GM10266 (cell line): ENCODE results near the gene YOD1.

ENCODE experiments used
- DNase-seq: peaks from one replicate; pipeline ENCODE4 v3.0.0; 2012; ENCODE audit errors: extremely low spot score
- TF ChIP-seq, protein P1 (sequence below): IDR thresholded peaks from 2 replicates; pipeline ENCODE4 v1.5.1; 2012; ENCODE audit warnings: mild to moderate bottlenecking, low read depth; ENCODE audit not compliant: control insufficient read depth, insufficient read depth; ENCODE audit errors: missing control alignments

Gene YOD1

DNA sequence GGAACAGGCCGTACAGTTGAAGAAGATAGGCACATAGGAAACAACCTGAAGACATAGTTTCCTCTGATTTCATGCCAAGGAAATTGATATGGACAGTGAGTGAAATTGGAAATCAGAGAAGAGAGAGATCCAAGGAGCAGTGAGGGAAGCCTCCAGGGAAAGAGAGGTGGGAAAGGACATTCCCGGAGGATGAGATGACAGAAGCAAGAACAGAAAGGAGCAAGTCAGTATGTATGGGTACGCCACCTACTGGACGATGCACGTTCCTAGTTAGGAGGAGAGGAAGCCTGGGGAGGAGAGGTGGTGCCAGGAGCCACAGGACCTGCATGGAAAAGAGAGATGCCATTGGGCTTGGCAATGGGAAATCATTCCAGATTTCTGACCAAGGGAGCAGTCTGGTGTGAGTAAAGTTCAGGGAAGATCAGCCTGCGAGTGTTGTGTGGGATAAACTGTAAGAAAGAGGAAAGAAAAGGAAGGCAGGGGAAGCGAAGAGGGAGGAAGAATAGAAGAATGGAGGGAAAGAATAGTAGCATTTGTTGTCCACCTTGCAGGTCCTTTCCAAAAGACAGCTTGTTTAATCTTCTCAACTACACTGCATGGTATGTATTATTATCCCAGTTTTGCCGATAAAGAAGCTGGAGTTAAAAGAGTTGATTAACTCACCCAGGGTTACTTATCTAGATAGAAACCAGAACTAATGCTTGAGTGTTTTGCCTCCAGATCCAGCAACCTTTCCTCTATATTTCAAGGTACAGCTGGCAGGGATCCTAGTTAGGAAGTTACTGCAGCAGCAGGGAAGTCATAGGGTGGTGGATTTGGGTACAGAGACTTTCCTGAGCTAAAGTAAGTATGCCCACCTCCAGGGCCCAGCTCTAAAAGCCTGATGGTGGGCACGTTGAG lies 45.8 kb downstream of the YOD1 start:
- TF ChIP-seq, protein P1, sequence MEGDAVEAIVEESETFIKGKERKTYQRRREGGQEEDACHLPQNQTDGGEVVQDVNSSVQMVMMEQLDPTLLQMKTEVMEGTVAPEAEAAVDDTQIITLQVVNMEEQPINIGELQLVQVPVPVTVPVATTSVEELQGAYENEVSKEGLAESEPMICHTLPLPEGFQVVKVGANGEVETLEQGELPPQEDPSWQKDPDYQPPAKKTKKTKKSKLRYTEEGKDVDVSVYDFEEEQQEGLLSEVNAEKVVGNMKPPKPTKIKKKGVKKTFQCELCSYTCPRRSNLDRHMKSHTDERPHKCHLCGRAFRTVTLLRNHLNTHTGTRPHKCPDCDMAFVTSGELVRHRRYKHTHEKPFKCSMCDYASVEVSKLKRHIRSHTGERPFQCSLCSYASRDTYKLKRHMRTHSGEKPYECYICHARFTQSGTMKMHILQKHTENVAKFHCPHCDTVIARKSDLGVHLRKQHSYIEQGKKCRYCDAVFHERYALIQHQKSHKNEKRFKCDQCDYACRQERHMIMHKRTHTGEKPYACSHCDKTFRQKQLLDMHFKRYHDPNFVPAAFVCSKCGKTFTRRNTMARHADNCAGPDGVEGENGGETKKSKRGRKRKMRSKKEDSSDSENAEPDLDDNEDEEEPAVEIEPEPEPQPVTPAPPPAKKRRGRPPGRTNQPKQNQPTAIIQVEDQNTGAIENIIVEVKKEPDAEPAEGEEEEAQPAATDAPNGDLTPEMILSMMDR = peak; percentile 86
- peak; percentile 54 for DNase-seq

DNA sequence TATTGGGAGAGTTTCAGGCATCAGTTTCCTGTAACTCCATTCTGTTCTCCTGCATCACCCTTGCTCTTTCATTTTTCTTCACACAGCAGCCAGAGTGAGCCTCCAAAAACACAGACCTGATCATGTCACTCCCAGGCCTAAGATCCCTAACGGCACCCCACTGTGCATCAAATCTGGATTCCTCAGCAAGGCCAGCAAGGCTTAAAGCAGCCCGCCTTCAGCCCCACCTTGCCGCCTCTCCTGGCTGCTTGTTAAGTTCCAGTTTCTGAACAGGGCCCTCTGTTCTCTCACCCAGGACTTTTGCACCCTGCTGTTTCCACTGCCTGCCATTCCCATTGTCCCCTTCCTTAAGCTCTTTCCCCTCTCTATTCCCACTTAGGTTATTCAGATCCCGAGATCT lies 47.8 kb downstream of the YOD1 start:
- TF ChIP-seq, protein P1 = no peak
- DNase-seq = no peak

DNA sequence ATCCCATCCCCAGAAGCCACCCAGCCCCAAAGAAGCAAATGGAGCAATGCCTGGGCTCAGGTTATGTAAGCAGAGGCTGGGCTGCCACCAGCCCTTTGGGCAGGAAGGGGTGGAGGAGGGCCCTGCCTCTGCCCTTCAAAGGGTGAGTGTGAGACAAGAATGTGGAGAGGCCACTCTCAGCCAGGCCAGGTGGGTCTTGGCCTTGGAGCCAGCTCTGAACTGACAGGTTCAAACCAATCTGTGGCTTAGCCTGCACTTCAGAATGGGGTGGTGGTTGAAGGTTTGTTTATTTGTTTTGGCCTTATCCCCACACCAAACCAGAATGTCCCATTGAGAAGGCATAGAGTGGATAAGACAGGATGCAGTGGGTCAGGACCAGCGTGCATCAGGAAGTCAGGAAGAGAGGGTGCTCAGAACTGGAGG lies 48.3 kb downstream of the YOD1 start:
- no peak for DNase-seq
- TF ChIP-seq, protein P1 = no peak

DNA sequence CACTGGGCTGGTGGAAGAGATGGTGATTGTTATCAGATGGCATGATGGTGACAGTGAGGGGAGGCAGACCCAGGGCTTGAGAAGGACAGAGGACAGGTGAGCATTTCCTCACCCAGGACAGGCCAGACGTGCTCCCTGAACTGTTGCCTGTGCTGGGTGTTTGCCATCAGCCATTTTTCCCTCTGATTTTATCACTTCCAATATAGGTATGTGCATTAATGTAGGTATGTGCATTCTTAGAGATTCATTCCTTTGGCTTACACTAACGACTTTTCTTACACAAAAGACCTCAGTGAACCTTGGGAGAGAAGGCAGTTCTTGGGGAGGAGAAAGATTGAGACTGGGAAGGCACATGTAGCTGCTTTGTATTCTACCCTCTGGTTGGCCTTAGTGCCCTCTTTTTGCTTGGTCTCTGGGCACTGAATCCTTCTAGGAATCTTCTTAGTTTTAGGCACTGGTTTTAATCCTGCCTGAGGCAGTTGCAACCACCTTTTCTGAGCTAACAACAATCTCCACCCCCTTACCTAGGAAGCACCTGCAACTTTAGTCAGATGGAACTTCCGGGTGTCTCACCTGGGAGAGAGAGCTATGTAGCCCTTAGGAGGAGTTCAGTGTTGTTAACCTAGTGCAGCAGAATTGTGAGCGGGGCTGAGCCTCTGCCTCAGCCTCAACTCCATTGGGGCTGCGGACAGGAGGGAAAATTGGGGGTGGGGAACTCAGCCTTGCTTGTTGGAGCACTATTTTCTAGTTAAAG lies 49.3 kb downstream of the YOD1 start:
- TF ChIP-seq, protein P1 = no peak
- DNase-seq = no peak

DNA sequence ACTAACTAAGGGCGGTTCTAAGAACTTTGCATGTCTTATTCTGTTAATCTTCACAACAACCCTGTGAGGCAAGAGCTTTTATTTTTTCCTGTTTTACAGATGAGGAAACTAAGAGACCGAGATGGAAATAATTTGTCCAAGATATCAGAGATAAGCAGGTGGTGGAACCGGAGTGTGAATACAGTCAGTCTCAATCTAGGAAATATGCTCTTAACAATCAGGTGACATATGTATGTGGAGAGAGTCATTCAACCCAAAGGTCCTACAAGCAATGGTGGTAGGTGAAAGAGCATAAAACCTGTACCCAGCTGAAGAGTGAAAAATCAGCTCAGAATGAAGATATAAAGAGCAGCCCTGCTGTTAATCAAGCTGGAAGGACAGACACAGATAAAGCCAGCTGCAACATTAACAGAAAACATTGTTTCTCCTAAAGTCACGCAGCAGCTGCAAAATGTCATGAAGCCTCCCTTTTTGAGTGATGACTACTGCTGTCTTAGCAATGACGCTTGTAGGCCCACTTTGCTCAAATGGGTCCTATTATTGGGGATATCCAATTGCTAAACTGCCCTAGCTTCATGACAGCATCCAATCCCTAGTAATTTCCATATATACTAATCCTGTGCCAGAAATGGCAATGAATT lies 50.2 kb downstream of the YOD1 start:
- DNase-seq = no peak
- TF ChIP-seq, protein P1 = no peak

DNA sequence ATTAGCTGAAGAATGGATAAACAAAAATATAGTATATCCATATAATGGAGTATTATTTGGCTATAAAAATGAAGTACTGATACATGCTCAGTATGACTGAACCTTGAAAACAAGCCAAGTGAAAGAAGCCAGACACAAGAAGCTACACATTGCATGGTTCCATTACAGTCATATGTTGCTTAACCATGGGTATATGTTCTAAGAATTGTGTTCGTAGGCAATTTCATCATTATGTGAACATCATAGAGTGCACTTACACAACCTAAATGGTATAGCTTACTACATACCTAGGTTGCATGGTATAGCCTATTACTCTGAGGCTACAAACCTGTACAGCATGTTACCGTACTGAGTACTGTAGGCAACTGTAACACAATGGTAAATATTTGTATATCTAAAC lies 52.2 kb downstream of the YOD1 start:
- TF ChIP-seq, protein P1 = no peak
- no peak for DNase-seq
